HEK293T (cell line): ENCODE results near the gene NOSTRIN.

Experiments
- ARNT ChIP-seq: fragments of 450-650 bp; IDR thresholded peaks from 2 replicates; pipeline ENCODE4 v1.6.1; 2017; ENCODE audit warnings: mild to moderate bottlenecking
- BHLHE40 ChIP-seq: fragments of 450-650 bp; IDR thresholded peaks from 2 replicates; pipeline ENCODE4 v1.6.1; 2016; ENCODE audit warnings: mild to moderate bottlenecking, moderate library complexity, borderline replicate concordance
- CTBP1 ChIP-seq: fragments of 450-650 bp; IDR thresholded peaks from 2 replicates; pipeline ENCODE4 v1.6.1; 2016; ENCODE audit warnings: borderline replicate concordance
- FOXA1 ChIP-seq: fragments of 450-650 bp; IDR thresholded peaks from 2 replicates; pipeline ENCODE4 v1.6.1; 2016; ENCODE audit warnings: mild to moderate bottlenecking
- FOXK2 ChIP-seq: fragments of 450-650 bp; IDR thresholded peaks from 2 replicates; pipeline ENCODE4 v1.6.1; 2016; ENCODE audit warnings: mild to moderate bottlenecking
- FOXM1 ChIP-seq: fragments of 450-650 bp; IDR thresholded peaks from 2 replicates; pipeline ENCODE4 v1.6.1; 2017; ENCODE audit warnings: mild to moderate bottlenecking, borderline replicate concordance
- LEF1 ChIP-seq: fragments of 450-650 bp; IDR thresholded peaks from 2 replicates; pipeline ENCODE4 v1.6.1; 2017; ENCODE audit warnings: mild to moderate bottlenecking, borderline replicate concordance
- NFRKB ChIP-seq: fragments of 450-650 bp; IDR thresholded peaks from 2 replicates; pipeline ENCODE4 v1.6.1; 2016; ENCODE audit warnings: mild to moderate bottlenecking, moderate library complexity
- SP1 ChIP-seq: fragments of 450-650 bp; IDR thresholded peaks from 2 replicates; pipeline ENCODE4 v1.6.1; 2017
- SUZ12 ChIP-seq: fragments of 450-650 bp; IDR thresholded peaks from 2 replicates; pipeline ENCODE4 v1.6.1; 2016; ENCODE audit warnings: mild to moderate bottlenecking
- TARDBP ChIP-seq: fragments of 450-650 bp; IDR thresholded peaks from 2 replicates; pipeline ENCODE4 v1.6.1; 2016
- ZNF384 ChIP-seq: fragments of 450-650 bp; IDR thresholded peaks from 2 replicates; pipeline ENCODE4 v1.6.1; 2016
- TF ChIP-seq, protein P1 (sequence below): fragments of 450-650 bp; IDR thresholded peaks from 2 replicates; pipeline ENCODE4 v1.6.1; 2016

DNA sequence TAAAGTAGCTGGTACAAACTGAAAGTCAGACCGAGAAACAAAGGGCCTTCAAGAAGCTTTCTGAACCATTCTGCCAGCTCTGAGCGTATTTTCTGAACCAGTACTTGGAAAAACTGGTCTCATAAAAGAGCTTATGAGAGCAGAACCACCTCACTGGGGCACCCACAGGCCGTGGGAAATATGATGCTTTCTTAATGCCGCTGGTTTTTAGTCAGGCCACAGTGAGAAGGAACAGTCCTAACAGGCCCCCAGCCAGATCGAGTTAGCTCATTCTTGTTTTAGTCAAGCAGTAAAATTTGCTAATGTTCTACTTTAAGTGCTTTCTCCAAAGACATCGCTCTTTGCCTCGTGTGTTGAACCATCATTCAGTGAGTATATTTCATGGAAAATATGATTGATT, 12.7 kb upstream of the NOSTRIN start:
- no peak for TF ChIP-seq FOXM1
- no peak for TF ChIP-seq LEF1
- no peak for TF ChIP-seq SP1
- no peak for TF ChIP-seq BHLHE40
- no peak for TF ChIP-seq ZNF384
- no peak for TF ChIP-seq NFRKB
- no peak for TF ChIP-seq SUZ12
- TF ChIP-seq TARDBP: no peak
- no peak for TF ChIP-seq FOXK2
- no peak for TF ChIP-seq ARNT
- TF ChIP-seq FOXA1: no peak
- TF ChIP-seq, protein P1, sequence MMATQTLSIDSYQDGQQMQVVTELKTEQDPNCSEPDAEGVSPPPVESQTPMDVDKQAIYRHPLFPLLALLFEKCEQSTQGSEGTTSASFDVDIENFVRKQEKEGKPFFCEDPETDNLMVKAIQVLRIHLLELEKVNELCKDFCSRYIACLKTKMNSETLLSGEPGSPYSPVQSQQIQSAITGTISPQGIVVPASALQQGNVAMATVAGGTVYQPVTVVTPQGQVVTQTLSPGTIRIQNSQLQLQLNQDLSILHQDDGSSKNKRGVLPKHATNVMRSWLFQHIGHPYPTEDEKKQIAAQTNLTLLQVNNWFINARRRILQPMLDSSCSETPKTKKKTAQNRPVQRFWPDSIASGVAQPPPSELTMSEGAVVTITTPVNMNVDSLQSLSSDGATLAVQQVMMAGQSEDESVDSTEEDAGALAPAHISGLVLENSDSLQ: no peak
- TF ChIP-seq CTBP1: no peak
